HG02571 (cell line): ENCODE results near the gene INTS6.

ENCODE experiments used
- ATAC-seq: cut with Tn5 transposase; IDR thresholded peaks from one replicate; pipeline ENCODE4 v1.9.1; 2021; ENCODE audit warnings: mild to moderate bottlenecking, moderate library complexity; ENCODE audit not compliant: unreplicated experiment

INTS6 gene

DNA sequence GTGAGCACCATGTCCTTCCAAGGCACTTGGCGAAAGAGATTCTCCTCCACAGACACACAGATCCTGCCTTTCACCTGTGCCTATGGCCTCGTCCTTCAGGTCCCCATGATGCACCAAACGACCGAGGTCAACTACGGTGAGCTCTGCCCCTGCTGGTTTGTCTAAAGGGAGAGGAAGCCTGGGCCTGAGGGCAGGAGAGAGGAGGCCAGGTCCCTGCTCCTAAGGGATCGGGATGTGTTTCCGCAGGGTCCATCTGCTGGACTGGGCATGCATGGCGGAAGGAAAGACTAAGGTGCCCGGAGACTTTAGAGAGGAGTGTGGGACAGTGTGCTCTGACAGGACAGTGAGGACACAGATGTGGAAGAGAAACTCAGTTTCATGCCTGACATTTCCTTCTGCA is 105.7 kb downstream of the INTS6 start:
- ATAC-seq, result no peak

DNA sequence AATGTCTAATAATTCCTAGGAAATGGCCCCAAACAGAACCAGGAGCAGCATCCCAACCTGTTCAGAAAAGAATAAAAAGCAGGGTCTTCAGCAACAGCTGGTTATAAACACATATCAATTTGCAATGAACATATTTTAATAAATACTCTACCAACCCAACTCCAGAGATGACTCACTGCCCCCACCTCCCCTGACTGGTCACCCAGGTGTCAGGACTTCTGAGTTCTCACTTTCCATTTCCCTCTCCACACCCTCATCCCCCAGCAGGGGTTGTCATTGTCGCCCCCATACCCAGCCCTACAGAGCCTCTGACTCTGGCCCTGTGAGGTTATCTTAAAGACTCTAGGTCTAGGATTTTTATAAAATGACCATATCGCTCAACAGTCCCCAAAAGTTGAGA is 106.4 kb downstream of the INTS6 start:
- ATAC-seq, result no peak

DNA sequence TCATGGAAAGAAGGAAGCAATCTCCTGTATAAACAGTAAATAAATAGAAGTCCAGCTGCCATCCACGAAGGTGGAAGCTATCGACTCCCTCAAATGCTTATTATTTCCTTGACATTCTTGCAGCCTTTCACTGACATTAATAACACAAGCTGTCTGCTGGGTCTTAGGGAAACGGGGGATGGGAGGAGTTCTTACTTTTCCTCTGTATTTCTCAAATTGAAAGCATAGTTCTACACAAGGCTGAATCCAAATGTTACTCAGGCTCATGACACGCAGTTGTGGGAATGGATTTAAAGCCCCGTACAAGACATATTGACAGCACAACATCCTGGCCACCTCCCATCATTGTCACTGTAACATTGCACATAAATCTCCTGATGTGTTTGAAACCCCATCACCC is 109.4 kb downstream of the INTS6 start:
- ATAC-seq, result no peak

DNA sequence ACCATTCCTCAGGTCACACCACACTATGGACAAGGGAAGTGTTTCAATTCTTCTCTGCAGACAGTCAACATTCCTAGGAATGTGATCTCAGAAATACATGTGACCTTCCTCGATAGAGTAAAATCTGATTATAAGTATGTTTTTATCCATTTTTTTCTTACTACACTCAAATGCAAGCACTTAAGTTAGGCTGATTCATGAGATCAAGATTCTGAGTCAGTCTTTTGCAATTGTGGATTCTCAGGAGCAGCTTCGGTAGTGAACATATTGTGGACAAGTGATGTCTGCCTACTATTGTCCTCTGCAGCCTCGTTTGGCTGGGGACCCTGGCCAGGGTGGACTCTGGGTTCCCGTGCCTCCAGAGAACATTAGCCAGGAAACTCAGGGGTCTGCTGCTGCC is 110.1 kb downstream of the INTS6 start:
- no peak for ATAC-seq

DNA sequence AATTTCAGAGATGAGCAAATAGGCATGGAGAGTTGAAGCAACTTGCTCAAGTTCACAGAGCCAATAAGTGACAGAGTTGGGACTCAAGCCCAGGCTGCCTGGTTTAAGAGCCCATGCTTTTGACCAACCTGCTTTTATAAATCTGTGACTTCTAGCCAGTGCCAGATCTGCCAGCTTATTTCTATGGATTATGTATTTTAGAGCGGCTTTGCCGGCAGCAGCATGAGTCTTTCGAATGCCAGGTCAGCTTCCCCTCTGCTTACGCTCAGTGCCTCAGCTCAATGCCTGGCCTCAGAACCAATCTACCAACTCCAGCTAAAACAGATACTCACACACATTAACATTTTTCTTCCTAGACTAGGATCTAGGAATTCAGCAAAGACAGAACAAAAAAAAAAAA is 111.0 kb downstream of the INTS6 start:
- ATAC-seq, result no peak

DNA sequence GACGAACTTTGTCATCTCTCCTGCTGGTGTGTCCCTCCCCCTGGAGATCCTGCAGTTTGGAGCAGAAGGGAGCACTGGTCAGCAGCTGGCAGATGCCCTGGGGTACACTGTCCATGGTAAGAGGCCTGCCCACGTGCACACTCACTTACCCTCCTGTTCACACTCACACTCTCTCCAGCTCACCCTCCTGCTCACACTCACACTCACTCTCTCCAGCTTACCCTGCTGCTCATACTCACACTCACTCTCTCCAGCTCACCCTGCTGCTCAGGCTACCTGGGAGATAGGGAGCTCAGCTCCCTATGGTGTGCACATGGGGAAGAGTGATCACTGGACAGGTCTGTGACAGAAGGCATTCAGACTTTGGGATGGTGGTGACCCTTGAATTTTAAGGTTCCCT is 111.6 kb downstream of the INTS6 start:
- ATAC-seq, result no peak

DNA sequence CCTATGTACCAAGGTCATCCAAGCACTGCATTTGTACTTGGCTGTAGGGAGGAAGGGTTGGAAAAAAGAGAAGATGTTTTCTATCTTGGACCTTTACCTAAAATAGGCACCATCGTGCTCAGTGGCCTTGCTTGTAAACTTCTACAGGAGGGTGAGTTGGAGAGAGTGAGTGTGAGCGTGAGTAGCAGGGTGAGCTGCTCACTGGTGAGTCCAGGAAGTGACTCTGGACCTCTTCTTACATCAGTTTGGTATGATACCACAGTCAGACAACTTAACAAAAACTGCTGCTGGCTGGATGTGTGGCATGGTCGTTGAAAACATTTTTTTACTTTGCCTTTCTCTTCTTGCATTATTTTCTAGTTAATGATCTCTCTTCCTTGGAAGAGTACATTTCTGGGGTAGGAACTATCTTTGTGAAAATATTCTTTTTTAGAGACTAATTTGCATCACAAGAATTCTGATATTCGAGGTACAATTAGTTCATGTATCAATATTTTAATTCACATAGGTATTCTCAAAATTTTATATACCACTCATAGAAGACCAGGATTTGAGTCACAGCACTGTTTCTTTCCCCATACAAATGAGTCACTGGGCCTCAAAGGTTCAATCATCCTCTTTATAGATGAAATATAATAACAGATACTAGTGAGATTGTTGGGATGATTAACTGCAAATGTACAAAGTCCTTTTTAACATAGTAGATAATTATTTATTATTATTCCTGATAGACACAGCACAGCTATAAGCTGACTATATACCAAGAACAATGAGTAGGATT is 112.7 kb downstream of the INTS6 start:
- ATAC-seq, result no peak

DNA sequence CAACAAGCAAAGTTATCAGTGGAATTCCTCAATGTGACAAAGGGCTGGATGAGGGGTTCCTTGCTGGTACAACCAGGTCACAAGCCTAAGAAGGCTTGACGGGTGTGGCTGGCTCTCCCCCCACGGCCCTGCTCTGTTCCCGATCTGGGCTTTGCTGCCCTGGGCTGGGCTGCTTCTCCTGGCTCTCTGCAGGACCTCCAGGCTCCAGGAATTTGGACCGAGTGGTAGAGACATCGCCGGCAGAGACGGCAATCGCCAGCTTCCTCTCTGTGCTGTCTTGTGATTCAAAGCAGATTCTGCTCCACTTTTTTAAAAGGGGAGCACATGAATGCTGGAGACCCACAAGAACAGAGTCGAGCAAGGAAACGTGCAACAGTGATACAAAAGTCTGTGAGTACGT is 113.5 kb downstream of the INTS6 start, which contains the start of gene SERPINE3:
Gene SERPINE3 (plus strand): TSS at position 338 of the 400 bp plus-strand sequence. CDS start 1,401 bp downstream, outside the sequence.
- ATAC-seq, result no peak

DNA sequence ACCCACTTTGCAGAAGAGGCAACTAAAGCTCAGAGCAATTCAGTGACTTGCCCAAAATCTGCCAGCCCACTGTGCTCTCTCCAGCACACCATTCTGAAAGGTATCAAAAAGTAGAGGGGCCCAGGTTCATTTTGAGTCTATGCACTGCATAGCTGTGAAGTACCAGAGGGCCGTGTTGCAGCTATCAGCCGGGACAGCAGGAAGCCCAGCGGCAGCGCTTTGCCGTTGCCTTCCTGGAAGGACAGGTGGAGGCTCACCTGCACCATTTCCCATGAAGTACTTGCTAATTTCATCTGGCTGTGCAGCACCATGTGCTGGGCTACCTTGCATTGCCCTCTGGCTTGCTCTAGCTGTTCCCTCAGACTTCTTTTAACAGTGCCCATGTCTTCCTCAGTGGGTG is 116.1 kb downstream of the INTS6 start:
- no peak for ATAC-seq

DNA sequence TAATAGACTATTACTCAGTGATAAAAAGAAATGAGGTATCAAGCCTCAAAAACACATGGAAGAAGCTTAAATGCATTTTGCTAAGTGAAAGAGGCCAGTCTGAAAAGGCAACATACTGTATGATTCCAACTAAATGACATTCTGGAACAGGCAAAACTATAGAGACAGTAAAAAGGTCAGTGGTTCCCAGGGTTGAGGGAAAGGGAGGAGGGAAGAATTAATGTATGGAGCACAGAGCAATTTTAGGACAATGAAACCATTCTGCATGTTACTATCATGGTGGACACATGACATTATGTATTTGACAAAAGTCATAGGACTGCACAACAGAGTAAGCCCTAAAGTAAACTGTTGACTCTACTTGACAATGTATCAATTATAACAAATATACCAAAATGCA is 119.0 kb downstream of the INTS6 start:
- no peak for ATAC-seq

DNA sequence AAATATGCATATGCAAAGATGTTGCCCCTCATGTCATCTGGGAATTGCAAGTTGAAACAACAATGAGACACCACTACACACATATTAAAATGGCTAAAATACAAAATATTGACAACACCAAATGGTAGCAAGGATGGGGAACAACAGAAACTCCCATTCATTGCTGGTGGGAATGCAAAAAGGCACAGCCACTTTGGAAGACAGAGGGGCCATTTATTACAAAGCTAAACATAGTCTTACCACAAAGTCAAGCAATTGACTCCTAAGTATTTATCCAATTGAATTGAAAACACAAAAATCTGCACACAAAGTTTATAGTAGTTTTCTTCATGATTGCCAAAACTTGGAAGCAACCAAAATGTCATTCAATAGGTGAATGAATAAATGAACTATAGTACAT is 119.4 kb downstream of the INTS6 start:
- no peak for ATAC-seq

DNA sequence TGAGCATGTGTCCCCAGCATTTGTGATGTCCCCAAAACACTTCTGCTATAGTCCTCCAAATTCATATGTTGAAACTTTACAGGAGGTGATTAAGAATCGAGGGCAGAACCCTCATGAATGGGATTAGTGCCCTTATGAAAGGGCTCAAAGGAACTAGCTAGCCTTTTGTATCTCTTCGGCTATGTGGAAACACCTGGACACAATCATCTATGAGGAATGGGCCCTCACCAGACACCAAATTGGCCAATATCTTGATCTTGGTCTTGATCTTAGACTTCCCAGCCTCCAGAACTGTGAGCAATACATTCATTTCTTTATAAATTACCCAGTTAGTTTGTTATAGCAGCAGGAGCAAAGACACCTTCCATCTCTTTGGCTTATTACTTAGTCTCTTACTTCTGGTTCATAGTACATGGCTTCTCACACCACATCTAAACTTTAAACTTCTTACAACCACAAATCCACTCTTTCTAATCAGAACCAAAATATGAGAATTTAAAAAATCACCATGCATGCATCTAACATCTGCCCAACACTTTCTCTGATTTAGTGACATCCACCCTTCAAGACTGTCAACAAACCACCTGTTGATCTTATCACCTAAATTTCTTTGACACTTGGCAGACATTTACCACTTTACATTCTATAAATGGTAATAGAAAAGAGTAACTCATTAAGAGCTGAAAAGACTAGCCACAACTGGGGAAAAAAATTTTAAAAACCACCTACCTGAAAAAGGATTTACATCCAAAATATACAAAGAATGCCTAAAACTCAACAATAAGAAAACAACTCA is 120.1 kb downstream of the INTS6 start:
- no peak for ATAC-seq

DNA sequence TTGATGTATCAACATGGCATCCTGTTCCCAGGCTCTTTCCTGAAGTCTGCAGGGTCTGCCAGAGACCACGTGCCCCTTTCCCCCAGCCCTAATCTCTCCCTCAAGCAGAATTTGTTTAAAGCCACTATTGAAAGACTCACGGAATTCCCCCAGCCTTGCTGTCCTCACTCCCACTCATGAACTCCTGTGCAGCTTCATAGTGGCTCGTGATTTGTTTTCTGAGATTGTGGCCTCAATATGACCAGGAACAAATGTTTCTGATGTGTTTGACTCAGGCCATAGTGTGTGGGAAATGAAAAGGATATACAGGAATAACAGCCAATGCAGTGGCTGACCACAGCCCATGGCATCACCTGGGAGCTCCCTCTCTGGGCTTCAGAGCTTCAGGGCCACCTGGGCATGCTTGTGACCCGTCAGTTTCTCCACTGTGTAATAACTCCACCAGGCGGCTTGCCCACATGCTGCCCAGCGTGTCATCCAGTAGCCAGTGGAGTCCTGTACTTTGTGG is 121.4 kb downstream of the INTS6 start:
- peak; percentile 68 for ATAC-seq

DNA sequence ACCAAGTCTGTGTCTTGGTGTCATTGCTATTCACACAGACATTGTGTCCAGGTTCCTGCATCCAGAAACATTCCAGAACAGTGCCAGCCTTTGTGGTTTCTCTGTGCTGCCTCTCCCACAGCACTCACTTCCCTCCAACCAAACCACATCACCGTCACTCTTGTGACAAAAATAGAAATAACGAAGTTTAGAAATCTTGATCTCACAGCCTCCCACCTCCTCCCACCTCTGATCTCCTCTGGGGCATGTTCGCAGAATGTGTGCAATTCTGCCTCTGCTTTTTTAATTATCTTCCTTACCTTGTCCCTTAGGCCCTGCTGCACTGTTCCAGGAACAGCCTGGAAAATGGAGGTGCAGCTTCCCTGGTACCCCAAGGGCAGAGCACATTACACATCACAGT is 122.0 kb downstream of the INTS6 start:
- peak; percentile 36 for ATAC-seq

DNA sequence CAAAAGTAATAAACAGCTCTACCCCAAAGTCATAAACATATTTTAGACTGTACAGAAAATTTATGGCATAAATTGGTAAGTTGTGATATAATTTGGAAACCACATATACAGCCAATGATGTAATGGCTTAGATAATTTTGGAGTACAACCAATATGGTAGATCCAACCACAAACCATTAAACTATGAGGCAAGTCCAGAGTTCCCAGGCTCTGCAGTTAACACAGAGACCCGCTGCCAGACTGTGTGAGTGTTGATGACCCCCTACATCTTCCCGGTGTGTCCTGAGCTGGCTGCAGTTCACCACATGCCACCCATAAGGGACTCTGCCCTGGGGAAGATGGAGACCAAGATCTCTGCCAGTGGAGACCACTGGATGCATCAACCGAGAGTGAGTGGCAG is 123.2 kb downstream of the INTS6 start:
- no peak for ATAC-seq

DNA sequence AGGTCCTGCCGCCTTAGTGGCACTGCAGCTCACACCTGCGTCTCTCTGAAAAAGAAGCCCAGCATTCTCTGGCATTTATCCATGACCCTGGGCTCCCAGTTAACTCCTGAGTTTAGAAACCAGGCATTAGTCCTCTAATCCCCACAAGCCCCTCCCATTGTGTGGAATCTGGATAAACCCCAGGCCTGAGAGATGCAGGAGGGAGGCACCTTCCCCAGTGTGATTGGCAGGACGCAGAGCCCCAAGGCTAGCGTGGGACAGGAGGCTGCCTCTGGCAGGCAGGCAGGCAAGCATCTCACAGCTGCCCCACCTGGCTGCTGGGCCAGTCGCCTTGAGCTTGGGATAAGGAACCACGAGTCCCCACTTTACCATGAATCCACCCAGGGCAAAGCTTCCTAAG is 124.3 kb downstream of the INTS6 start:
- ATAC-seq, result no peak

DNA sequence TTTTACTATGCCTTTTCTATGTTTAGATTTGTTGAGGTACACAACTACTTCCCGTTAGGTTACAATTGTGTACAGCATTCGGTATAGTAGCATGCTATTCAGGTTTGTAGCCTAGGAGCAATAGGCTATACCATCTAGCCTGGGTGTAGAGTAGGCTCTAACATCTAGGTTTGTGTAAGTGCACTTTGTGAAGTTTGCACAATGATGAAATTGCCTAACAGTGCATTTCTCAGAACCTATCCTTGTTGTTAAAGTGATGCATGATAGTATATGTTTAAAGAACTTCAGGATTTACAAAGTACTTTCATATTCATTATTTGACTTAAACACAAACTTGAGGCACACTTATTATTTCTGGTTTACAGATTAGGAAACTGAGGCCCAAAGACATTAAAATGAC is 124.9 kb downstream of the INTS6 start:
- no peak for ATAC-seq

DNA sequence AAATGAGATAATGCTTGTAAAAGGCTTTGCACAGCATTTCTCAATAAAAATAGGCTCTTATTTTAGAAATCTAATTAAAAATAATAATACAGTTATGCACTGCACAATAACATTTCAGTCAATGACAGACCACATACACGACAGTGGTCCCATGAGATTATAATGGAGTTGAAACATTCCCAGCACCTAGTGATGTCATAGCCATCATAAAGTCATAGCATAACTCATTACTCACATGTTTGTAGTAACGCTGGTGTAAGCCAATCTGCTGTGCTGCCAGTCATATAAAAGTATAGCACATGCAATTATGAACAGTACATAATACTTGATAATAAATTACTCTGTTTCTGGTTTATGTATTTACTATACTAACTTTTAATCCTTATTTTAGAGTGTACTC is 126.1 kb downstream of the INTS6 start:
- ATAC-seq, result no peak

DNA sequence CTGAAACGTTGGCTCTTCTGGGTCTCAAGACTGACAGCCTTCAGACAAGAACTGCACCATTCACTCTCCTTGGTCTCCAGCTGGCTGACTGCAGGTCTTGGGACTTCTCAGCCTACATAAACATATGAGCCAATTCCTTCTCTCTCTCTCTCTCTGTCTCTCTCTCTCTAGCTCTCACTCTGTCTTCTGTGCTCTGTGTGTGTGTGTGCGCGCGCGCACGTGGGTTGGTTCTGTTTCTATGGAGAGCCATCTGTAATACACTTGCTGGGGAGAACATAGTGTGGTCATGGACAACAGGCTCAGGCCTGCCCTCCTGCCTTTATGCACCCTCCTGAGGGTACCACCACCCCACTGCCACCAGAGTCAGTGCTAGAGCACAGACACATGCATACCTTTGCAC is 127.0 kb downstream of the INTS6 start:
- ATAC-seq, result no peak

DNA sequence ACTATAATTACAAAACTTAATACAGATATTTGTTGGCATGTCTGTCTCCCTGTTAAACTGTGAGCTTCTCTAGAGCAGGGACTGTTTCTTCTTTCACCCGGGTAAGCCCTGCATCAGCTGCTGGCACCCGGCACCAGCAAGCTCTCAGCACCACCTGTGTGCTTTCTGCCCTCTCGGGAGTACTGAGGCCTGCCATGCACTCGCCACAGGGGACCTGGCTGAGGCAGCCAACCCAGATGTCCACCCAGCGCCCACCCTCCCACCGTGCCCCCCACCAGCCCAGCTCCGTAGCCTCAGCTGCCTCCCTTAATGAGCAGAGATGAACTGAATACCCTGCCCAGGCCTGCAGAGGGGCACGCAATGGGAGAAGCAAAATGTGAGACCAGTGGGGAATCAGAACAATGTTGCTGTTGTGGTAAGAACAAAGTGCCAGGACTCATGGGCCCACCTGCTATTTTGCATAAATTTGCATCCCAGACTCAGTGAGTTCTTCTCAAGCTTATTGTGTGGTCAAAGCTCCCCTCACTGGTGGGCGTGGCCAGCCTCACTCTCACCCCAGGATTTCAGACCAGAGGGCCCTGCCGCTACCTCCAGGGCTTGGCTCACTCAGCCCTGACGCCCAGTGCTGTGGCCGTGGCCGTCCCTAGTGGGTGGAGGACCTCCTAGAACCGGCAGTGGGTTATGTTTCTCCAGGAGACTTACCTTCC is 128.0 kb downstream of the INTS6 start:
- no peak for ATAC-seq

DNA sequence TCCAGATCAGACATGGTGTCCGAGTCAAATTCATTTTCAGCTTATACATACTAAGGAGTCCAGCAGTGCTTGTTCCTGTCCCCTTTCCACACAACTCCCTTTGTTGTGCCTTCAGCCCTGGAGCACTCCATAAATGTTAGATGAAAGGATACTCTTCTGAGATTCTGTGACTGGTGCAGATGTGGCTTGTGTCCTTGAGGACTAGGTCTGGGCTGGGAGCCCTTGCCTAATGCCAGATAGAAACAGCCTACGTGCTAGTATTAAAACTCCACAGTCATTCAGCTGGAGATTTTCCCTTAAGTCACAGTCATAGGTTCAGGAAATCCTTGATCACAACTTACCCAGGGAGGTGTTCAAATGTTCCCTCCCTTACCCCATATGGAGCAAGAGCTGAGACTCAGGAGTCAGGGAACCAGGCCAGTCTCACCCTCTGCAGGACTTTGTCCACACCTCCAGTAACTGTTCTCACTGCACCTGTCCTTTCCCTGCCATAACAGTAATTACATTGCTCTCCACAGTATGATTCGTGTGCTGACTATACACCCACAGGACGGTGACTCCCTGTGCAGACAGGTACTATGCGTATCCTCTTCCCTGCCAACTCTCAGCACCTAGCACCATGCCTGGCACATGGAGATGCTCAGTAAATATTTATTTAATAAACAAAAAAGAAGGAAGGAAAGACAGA is 128.9 kb downstream of the INTS6 start:
- no peak for ATAC-seq
